ENCODE data around the gene AP1S1.

AP1S1 gene

GRCh38 chr7:101203740-101204738 lies 49.8 kb downstream of the AP1S1 start:
- DNase-seq: peak; percentile 75

GRCh38 chr7:101205901-101206664 lies 51.8 kb downstream of the AP1S1 start:
- DNase-seq: no peak

GRCh38 chr7:101206665-101207042 lies 52.4 kb downstream of the AP1S1 start:
- DNase-seq: no peak

- DNase-seq: no peak
These were observed 53.2 kb downstream of the AP1S1 start for GRCh38 chr7:101207459-101207858.

- DNase-seq: no peak
These were observed 54.5 kb downstream of the AP1S1 start for GRCh38 chr7:101208794-101209193.

GRCh38 chr7:101210143-101210542 lies 55.9 kb downstream of the AP1S1 start:
- DNase-seq: no peak

All from activated effector memory CD4-positive, alpha-beta T cell treated with anti-CD3 and anti-CD28 coated beads, Interleukin-2, amount 50 U/mL, for 16 hours (primary cell).